ENCODE results near the gene EPM2A. TPM values are rescaled to one million over a fixed set of nuclear protein-coding genes. Genes with fewer than 3 reads are reported as not detected.

EPM2A gene
- total RNA-seq, 1 donor from 2014 or later, result 6.4 TPM

- no peaks in the 10 kb centered on the region for H3K4me1 Mint-ChIP-seq (ENCODE audit: low read depth)
- no peak overlapping the region for H3K27ac Mint-ChIP-seq
- no peak overlapping the region for H3K4me3 Mint-ChIP-seq (ENCODE audit: low read depth)
- intact Hi-C loops (cut with micrococcal nuclease), result no loop called here
- no peak for DNase-seq (ENCODE audit: low spot score)
- no peaks in the 10 kb centered on the region for H3K27me3 Mint-ChIP-seq (ENCODE audit: low read depth)
- H3K36me3 Mint-ChIP-seq (ENCODE audit: low read depth), result no peaks in the 10 kb centered on the region
- no peaks in the 10 kb centered on the region for H3K9me3 Mint-ChIP-seq
Observed at GRCh38 chr6:145609521-145609920, 125.8 kb downstream of the EPM2A start.

- Mint-ChIP-seq H3K9me3 (no peaks in the 10 kb centered on the region), H3K36me3 (ENCODE audit: low read depth) (no peaks in the 10 kb centered on the region), H3K4me3 (ENCODE audit: low read depth) (no peak overlapping the region), H3K4me1 (ENCODE audit: low read depth) (no peaks in the 10 kb centered on the region), H3K27me3 (ENCODE audit: low read depth) (no peaks in the 10 kb centered on the region), H3K27ac (no peak overlapping the region)
- intact Hi-C loops (cut with micrococcal nuclease), result no loop called here
- no peak for DNase-seq (ENCODE audit: low spot score)
Observed at GRCh38 chr6:145608850-145609249, 126.5 kb downstream of the EPM2A start.

- H3K27ac Mint-ChIP-seq, result no peak overlapping the region
- no peaks in the 10 kb centered on the region for H3K36me3 Mint-ChIP-seq (ENCODE audit: low read depth)
- intact Hi-C loops (cut with micrococcal nuclease), result no loop called here
- H3K9me3 Mint-ChIP-seq, result no peaks in the 10 kb centered on the region
- no peak overlapping the region for H3K4me3 Mint-ChIP-seq (ENCODE audit: low read depth)
- no peaks in the 10 kb centered on the region for H3K27me3 Mint-ChIP-seq (ENCODE audit: low read depth)
- no peak for DNase-seq (ENCODE audit: low spot score)
- H3K4me1 Mint-ChIP-seq (ENCODE audit: low read depth), result no peaks in the 10 kb centered on the region
Observed at GRCh38 chr6:145603991-145604390, 131.3 kb downstream of the EPM2A start.

GRCh38 chr6:145603424-145603833 lies 131.9 kb downstream of the EPM2A start:
- no peaks in the 10 kb centered on the region for H3K9me3 Mint-ChIP-seq
- no peak overlapping the region for H3K27ac Mint-ChIP-seq
- no peaks in the 10 kb centered on the region for H3K36me3 Mint-ChIP-seq (ENCODE audit: low read depth)
- DNase-seq (ENCODE audit: low spot score), result no peak
- no peak overlapping the region for H3K4me3 Mint-ChIP-seq (ENCODE audit: low read depth)
- no peaks in the 10 kb centered on the region for H3K4me1 Mint-ChIP-seq (ENCODE audit: low read depth)
- intact Hi-C loops (cut with micrococcal nuclease), result no loop called here
- H3K27me3 Mint-ChIP-seq (ENCODE audit: low read depth), result no peaks in the 10 kb centered on the region

GRCh38 chr6:145602726-145603326 lies 132.5 kb downstream of the EPM2A start:
- intact Hi-C loops (cut with micrococcal nuclease), result no loop called here
- H3K9me3 Mint-ChIP-seq, result no peaks in the 10 kb centered on the region
- no peak overlapping the region for H3K27ac Mint-ChIP-seq
- no peaks in the 10 kb centered on the region for H3K36me3 Mint-ChIP-seq (ENCODE audit: low read depth)
- no peaks in the 10 kb centered on the region for H3K27me3 Mint-ChIP-seq (ENCODE audit: low read depth)
- no peaks in the 10 kb centered on the region for H3K4me1 Mint-ChIP-seq (ENCODE audit: low read depth)
- H3K4me3 Mint-ChIP-seq (ENCODE audit: low read depth), result no peak overlapping the region
- DNase-seq (ENCODE audit: low spot score), result no peak

GRCh38 chr6:145601397-145601796 lies 133.9 kb downstream of the EPM2A start:
- Mint-ChIP-seq H3K9me3 (no peaks in the 10 kb centered on the region), H3K27me3 (ENCODE audit: low read depth) (no peaks in the 10 kb centered on the region), H3K4me1 (ENCODE audit: low read depth) (no peaks in the 10 kb centered on the region), H3K4me3 (ENCODE audit: low read depth) (no peak overlapping the region), H3K36me3 (ENCODE audit: low read depth) (no peaks in the 10 kb centered on the region), H3K27ac (no peak overlapping the region)
- no peak for DNase-seq (ENCODE audit: low spot score)
- intact Hi-C loops (cut with micrococcal nuclease), result no loop called here

- Mint-ChIP-seq H3K27me3 (ENCODE audit: low read depth) (no peaks in the 10 kb centered on the region), H3K9me3 (no peaks in the 10 kb centered on the region), H3K4me1 (ENCODE audit: low read depth) (no peaks in the 10 kb centered on the region), H3K4me3 (ENCODE audit: low read depth) (no peak overlapping the region), H3K36me3 (ENCODE audit: low read depth) (no peaks in the 10 kb centered on the region), H3K27ac (no peak overlapping the region)
- DNase-seq (ENCODE audit: low spot score), result no peak
- intact Hi-C loops (cut with micrococcal nuclease), result no loop called here
Observed at GRCh38 chr6:145600299-145600698, 135.0 kb downstream of the EPM2A start.

- H3K36me3 Mint-ChIP-seq (ENCODE audit: low read depth), result no peaks in the 10 kb centered on the region
- H3K4me1 Mint-ChIP-seq (ENCODE audit: low read depth), result no peaks in the 10 kb centered on the region
- H3K27me3 Mint-ChIP-seq (ENCODE audit: low read depth), result no peaks in the 10 kb centered on the region
Observed at GRCh38 chr6:145588981-145589380, 146.3 kb downstream of the EPM2A start.

GRCh38 chr6:145587334-145587733 lies 148.0 kb downstream of the EPM2A start:
- H3K27me3 Mint-ChIP-seq (ENCODE audit: low read depth), result no peaks in the 10 kb centered on the region
- H3K4me3 Mint-ChIP-seq (ENCODE audit: low read depth), result no peak overlapping the region
- DNase-seq (ENCODE audit: low spot score), result no peak
- no peak overlapping the region for H3K27ac Mint-ChIP-seq
- H3K9me3 Mint-ChIP-seq, result no peaks in the 10 kb centered on the region
- no peaks in the 10 kb centered on the region for H3K4me1 Mint-ChIP-seq (ENCODE audit: low read depth)
- intact Hi-C loops (cut with micrococcal nuclease), result no loop called here
- no peaks in the 10 kb centered on the region for H3K36me3 Mint-ChIP-seq (ENCODE audit: low read depth)

More at GRCh38 chr6:145588981-145589380, 146.3 kb downstream of the EPM2A start:
- Mint-ChIP-seq H3K9me3 (no peaks in the 10 kb centered on the region), H3K27ac (no peak overlapping the region), H3K4me3 (ENCODE audit: low read depth) (no peak overlapping the region)
- no peak for DNase-seq (ENCODE audit: low spot score)
- intact Hi-C loops (cut with micrococcal nuclease), result no loop called here

GRCh38 chr6:145583753-145584152 lies 151.6 kb downstream of the EPM2A start:
- no peaks in the 10 kb centered on the region for H3K27me3 Mint-ChIP-seq (ENCODE audit: low read depth)
- H3K36me3 Mint-ChIP-seq (ENCODE audit: low read depth), result no peaks in the 10 kb centered on the region
- no peaks in the 10 kb centered on the region for H3K9me3 Mint-ChIP-seq
- no peak overlapping the region for H3K4me3 Mint-ChIP-seq (ENCODE audit: low read depth)
- intact Hi-C loops (cut with micrococcal nuclease), result no loop called here
- no peak overlapping the region for H3K27ac Mint-ChIP-seq
- H3K4me1 Mint-ChIP-seq (ENCODE audit: low read depth), result no peaks in the 10 kb centered on the region
- DNase-seq (ENCODE audit: low spot score), result no peak

Other genes starting within 250 kb of the EPM2A start
- gene FBXO30, start 79.3 kb upstream of the EPM2A start, total RNA-seq, result 6.4 and 6.8 TPM in 2 replicates
- gene SHPRH, start 228.8 kb upstream of the EPM2A start, total RNA-seq, result 17.9 and 19.2 TPM in 2 replicates